ENCODE measurements around the gene FHL1.

Gene FHL1

GRCh38 chrX:136128743-136129142 is 18.6 kb upstream of the FHL1 start:
- H3K27me3 ChIP-seq (ENCODE audit: insufficient read depth, insufficient read length), result no peaks in the 10 kb centered on the region
- H3K4me3 ChIP-seq (ENCODE audit: insufficient read length, low read depth), result no peak overlapping the region
- H3K9me3 ChIP-seq (ENCODE audit: insufficient read depth, low read length), result no peaks in the 10 kb centered on the region
- H3K4me1 ChIP-seq (ENCODE audit: insufficient read depth, insufficient read length), result no peaks in the 10 kb centered on the region
- DNase-seq (ENCODE audit: low read depth, low spot score), result no peak
- H3K36me3 ChIP-seq (ENCODE audit: insufficient read depth, insufficient read length, low read length), result no peaks in the 10 kb centered on the region
- H3K9ac ChIP-seq (ENCODE audit: insufficient read length, low read depth), result no peak overlapping the region
- TF ChIP-seq SUZ12 (IDR thresholded peaks at IDR 0.05; ENCODE audit: extremely low read depth, insufficient read depth, insufficient read length) (no peak), YY1 (IDR thresholded peaks at IDR 0.05; ENCODE audit: insufficient read depth, insufficient read length) (no peak), ZNF274 (IDR thresholded peaks at IDR 0.05; ENCODE audit: low read depth, low read length) (no peak)

GRCh38 chrX:136130931-136131833 is 16.2 kb upstream of the FHL1 start:
- TF ChIP-seq YY1 (IDR thresholded peaks at IDR 0.05; ENCODE audit: insufficient read depth, insufficient read length) (no peak), ZNF274 (IDR thresholded peaks at IDR 0.05; ENCODE audit: low read depth, low read length) (no peak), SUZ12 (IDR thresholded peaks at IDR 0.05; ENCODE audit: extremely low read depth, insufficient read depth, insufficient read length) (no peak)
- Histone ChIP-seq H3K4me1 (ENCODE audit: insufficient read depth, insufficient read length) (no peaks in the 10 kb centered on the region), H3K4me3 (ENCODE audit: insufficient read length, low read depth) (no peak overlapping the region), H3K36me3 (ENCODE audit: insufficient read depth, insufficient read length, low read length) (no peaks in the 10 kb centered on the region), H3K9me3 (ENCODE audit: insufficient read depth, low read length) (no peaks in the 10 kb centered on the region), H3K27me3 (ENCODE audit: insufficient read depth, insufficient read length) (no peaks in the 10 kb centered on the region), H3K9ac (ENCODE audit: insufficient read length, low read depth) (no peak overlapping the region)
- no peak for DNase-seq (ENCODE audit: low read depth, low spot score)

GRCh38 chrX:136138939-136139338 is 8.4 kb upstream of the FHL1 start:
- no peak overlapping the region for H3K9ac ChIP-seq (ENCODE audit: insufficient read length, low read depth)
- no peak for DNase-seq (ENCODE audit: low read depth, low spot score)
- H3K27me3 ChIP-seq (ENCODE audit: insufficient read depth, insufficient read length), result no peaks in the 10 kb centered on the region
- no peaks in the 10 kb centered on the region for H3K4me1 ChIP-seq (ENCODE audit: insufficient read depth, insufficient read length)
- TF ChIP-seq ZNF274 (IDR thresholded peaks at IDR 0.05; ENCODE audit: low read depth, low read length), result no peak
- TF ChIP-seq YY1 (IDR thresholded peaks at IDR 0.05; ENCODE audit: insufficient read depth, insufficient read length), result no peak
- no peak for TF ChIP-seq SUZ12 (IDR thresholded peaks at IDR 0.05; ENCODE audit: extremely low read depth, insufficient read depth, insufficient read length)
- H3K36me3 ChIP-seq (ENCODE audit: insufficient read depth, insufficient read length, low read length), result no peaks in the 10 kb centered on the region
- no peaks in the 10 kb centered on the region for H3K9me3 ChIP-seq (ENCODE audit: insufficient read depth, low read length)
- H3K4me3 ChIP-seq (ENCODE audit: insufficient read length, low read depth), result no peak overlapping the region

- Histone ChIP-seq H3K36me3 (ENCODE audit: insufficient read depth, insufficient read length, low read length) (no peaks in the 10 kb centered on the region), H3K4me1 (ENCODE audit: insufficient read depth, insufficient read length) (no peaks in the 10 kb centered on the region), H3K27me3 (ENCODE audit: insufficient read depth, insufficient read length) (peaks cover 22% of the 10 kb centered on the region), H3K9ac (ENCODE audit: insufficient read length, low read depth) (no peak overlapping the region), H3K9me3 (ENCODE audit: insufficient read depth, low read length) (no peaks in the 10 kb centered on the region), H3K4me3 (ENCODE audit: insufficient read length, low read depth) (no peak overlapping the region)
- no peak for DNase-seq (ENCODE audit: low read depth, low spot score)
- TF ChIP-seq ZNF274 (IDR thresholded peaks at IDR 0.05; ENCODE audit: low read depth, low read length) (no peak), SUZ12 (IDR thresholded peaks at IDR 0.05; ENCODE audit: extremely low read depth, insufficient read depth, insufficient read length) (no peak), YY1 (IDR thresholded peaks at IDR 0.05; ENCODE audit: insufficient read depth, insufficient read length) (no peak)
These were observed 5.8 kb upstream of the FHL1 start for GRCh38 chrX:136141569-136141968.

- Histone ChIP-seq H3K4me3 (ENCODE audit: insufficient read length, low read depth) (no peak overlapping the region), H3K9ac (ENCODE audit: insufficient read length, low read depth) (no peak overlapping the region), H3K4me1 (ENCODE audit: insufficient read depth, insufficient read length) (no peaks in the 10 kb centered on the region), H3K36me3 (ENCODE audit: insufficient read depth, insufficient read length, low read length) (no peaks in the 10 kb centered on the region), H3K27me3 (ENCODE audit: insufficient read depth, insufficient read length) (peaks cover 25% of the 10 kb centered on the region), H3K9me3 (ENCODE audit: insufficient read depth, low read length) (no peaks in the 10 kb centered on the region)
- DNase-seq (ENCODE audit: low read depth, low spot score), result no peak
- no peak for TF ChIP-seq SUZ12 (IDR thresholded peaks at IDR 0.05; ENCODE audit: extremely low read depth, insufficient read depth, insufficient read length)
- no peak for TF ChIP-seq YY1 (IDR thresholded peaks at IDR 0.05; ENCODE audit: insufficient read depth, insufficient read length)
- TF ChIP-seq ZNF274 (IDR thresholded peaks at IDR 0.05; ENCODE audit: low read depth, low read length), result no peak
These were observed 4.7 kb upstream of the FHL1 start for GRCh38 chrX:136142592-136142991.

GRCh38 chrX:136143711-136144110 is 3.6 kb upstream of the FHL1 start:
- Histone ChIP-seq H3K36me3 (ENCODE audit: insufficient read depth, insufficient read length, low read length) (no peaks in the 10 kb centered on the region), H3K4me3 (ENCODE audit: insufficient read length, low read depth) (no peak overlapping the region), H3K9ac (ENCODE audit: insufficient read length, low read depth) (no peak overlapping the region), H3K4me1 (ENCODE audit: insufficient read depth, insufficient read length) (no peaks in the 10 kb centered on the region), H3K27me3 (ENCODE audit: insufficient read depth, insufficient read length) (peaks cover 28% of the 10 kb centered on the region), H3K9me3 (ENCODE audit: insufficient read depth, low read length) (no peaks in the 10 kb centered on the region)
- TF ChIP-seq YY1 (IDR thresholded peaks at IDR 0.05; ENCODE audit: insufficient read depth, insufficient read length) (no peak), SUZ12 (IDR thresholded peaks at IDR 0.05; ENCODE audit: extremely low read depth, insufficient read depth, insufficient read length) (no peak), ZNF274 (IDR thresholded peaks at IDR 0.05; ENCODE audit: low read depth, low read length) (no peak)
- no peak for DNase-seq (ENCODE audit: low read depth, low spot score)

- Histone ChIP-seq H3K36me3 (ENCODE audit: insufficient read depth, insufficient read length, low read length) (no peaks in the 10 kb centered on the region), H3K4me1 (ENCODE audit: insufficient read depth, insufficient read length) (no peaks in the 10 kb centered on the region), H3K27me3 (ENCODE audit: insufficient read depth, insufficient read length) (peaks cover 30% of the 10 kb centered on the region), H3K9me3 (ENCODE audit: insufficient read depth, low read length) (no peaks in the 10 kb centered on the region), H3K9ac (ENCODE audit: insufficient read length, low read depth) (no peak overlapping the region), H3K4me3 (ENCODE audit: insufficient read length, low read depth) (peak overlapping the region; percentile 34)
- DNase-seq (ENCODE audit: low read depth, low spot score), result no peak
- TF ChIP-seq SUZ12 (IDR thresholded peaks at IDR 0.05; ENCODE audit: extremely low read depth, insufficient read depth, insufficient read length) (no peak), YY1 (IDR thresholded peaks at IDR 0.05; ENCODE audit: insufficient read depth, insufficient read length) (no peak), ZNF274 (IDR thresholded peaks at IDR 0.05; ENCODE audit: low read depth, low read length) (no peak)
These were observed 569 bp upstream of the FHL1 start for GRCh38 chrX:136146614-136147314.

Data from NT2/D1 (cell line).